Measurements from ENCODE around the gene LAMA2. TPM values are rescaled to one million over a fixed set of nuclear protein-coding genes. Genes with fewer than 3 reads are reported as not detected.

LAMA2 gene
- total and polyA plus RNA-seq, 2 of the 8 experiments (the other 6 are each of a cell fraction or from before 2014, with no cell fraction given), result 1.3 to 3.8 TPM

- TF ChIP-seq, protein P1, sequence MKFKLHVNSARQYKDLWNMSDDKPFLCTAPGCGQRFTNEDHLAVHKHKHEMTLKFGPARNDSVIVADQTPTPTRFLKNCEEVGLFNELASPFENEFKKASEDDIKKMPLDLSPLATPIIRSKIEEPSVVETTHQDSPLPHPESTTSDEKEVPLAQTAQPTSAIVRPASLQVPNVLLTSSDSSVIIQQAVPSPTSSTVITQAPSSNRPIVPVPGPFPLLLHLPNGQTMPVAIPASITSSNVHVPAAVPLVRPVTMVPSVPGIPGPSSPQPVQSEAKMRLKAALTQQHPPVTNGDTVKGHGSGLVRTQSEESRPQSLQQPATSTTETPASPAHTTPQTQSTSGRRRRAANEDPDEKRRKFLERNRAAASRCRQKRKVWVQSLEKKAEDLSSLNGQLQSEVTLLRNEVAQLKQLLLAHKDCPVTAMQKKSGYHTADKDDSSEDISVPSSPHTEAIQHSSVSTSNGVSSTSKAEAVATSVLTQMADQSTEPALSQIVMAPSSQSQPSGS (IDR thresholded peaks at IDR 0.05; ENCODE audit: low read length), result no peak
- TF ChIP-seq EP300 (IDR thresholded peaks at IDR 0.05; ENCODE audit: borderline replicate concordance in 1 of 2, low read depth in 2 of 2, low read length in 2 of 2) (no peak), RAD21 (IDR thresholded peaks at IDR 0.05 in 1 of 2, conservative IDR thresholded peaks at IDR 0.05 in 1 of 2; ENCODE audit: low read depth in 2 of 2, low read length in 2 of 2) (no peak), TCF12 (IDR thresholded peaks at IDR 0.05; ENCODE audit: low read depth, low read length) (no peak)
These were observed 357.0 kb downstream of the LAMA2 start (continued) for GRCh38 chr6:129239825-129240491.
